GM19099 (cell line): ENCODE results near the gene ENAM.

Experiments
- POLR2A ChIP-seq: IDR thresholded peaks from 3 replicates; pipeline ENCODE4 v1.6.1; 2011; ENCODE audit warnings: low read depth; ENCODE audit not compliant: insufficient read length; ENCODE audit errors: extremely low read depth

The ENAM gene, protein sequence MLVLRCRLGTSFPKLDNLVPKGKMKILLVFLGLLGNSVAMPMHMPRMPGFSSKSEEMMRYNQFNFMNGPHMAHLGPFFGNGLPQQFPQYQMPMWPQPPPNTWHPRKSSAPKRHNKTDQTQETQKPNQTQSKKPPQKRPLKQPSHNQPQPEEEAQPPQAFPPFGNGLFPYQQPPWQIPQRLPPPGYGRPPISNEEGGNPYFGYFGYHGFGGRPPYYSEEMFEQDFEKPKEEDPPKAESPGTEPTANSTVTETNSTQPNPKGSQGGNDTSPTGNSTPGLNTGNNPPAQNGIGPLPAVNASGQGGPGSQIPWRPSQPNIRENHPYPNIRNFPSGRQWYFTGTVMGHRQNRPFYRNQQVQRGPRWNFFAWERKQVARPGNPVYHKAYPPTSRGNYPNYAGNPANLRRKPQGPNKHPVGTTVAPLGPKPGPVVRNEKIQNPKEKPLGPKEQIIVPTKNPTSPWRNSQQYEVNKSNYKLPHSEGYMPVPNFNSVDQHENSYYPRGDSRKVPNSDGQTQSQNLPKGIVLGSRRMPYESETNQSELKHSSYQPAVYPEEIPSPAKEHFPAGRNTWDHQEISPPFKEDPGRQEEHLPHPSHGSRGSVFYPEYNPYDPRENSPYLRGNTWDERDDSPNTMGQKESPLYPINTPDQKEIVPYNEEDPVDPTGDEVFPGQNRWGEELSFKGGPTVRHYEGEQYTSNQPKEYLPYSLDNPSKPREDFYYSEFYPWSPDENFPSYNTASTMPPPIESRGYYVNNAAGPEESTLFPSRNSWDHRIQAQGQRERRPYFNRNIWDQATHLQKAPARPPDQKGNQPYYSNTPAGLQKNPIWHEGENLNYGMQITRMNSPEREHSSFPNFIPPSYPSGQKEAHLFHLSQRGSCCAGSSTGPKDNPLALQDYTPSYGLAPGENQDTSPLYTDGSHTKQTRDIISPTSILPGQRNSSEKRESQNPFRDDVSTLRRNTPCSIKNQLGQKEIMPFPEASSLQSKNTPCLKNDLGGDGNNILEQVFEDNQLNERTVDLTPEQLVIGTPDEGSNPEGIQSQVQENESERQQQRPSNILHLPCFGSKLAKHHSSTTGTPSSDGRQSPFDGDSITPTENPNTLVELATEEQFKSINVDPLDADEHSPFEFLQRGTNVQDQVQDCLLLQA

DNA sequence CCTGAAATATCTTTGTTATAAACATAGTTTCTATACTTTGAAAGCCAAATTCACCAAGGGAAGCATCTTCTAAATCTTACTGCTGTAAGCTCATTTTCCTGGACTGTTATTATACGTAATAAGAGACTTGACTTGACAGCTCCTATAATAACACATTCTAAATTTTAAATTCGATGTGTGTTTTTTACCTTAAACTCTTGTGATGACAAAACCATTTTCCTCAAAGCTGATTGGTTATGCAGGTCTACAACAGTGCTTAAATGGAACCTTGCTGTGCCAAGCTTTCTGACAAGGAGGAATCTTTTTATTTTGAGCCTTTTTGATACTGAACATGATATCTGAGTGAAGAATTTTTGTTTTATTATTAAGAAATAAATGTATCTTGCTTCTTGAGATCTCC is at the start of gene ENAM:
Gene ENAM, plus strand, starts transcription at position 301 of the 400 bp plus-strand sequence. CDS start 757 bp downstream, outside the sequence.
- TF ChIP-seq POLR2A = no peak

DNA sequence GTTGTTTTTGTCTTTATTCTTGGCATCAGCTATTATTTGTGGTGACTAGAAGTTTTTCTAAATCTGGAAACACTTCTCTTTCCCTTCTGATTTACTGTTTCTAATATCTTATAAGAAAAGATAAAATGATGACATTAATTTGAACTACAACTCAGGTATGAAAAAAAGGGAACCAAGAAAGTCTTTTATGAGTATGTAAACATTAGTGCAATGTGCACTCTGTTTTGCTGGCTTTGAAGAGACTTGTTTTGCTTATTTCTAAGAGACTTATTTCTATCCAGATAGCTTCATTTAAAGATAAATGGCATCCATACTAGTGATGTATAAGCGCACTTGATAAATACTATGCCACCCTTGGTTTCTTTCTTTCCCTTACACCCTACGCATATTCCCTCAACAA is 46.6 kb upstream of the ENAM start:
- TF ChIP-seq POLR2A = no peak

DNA sequence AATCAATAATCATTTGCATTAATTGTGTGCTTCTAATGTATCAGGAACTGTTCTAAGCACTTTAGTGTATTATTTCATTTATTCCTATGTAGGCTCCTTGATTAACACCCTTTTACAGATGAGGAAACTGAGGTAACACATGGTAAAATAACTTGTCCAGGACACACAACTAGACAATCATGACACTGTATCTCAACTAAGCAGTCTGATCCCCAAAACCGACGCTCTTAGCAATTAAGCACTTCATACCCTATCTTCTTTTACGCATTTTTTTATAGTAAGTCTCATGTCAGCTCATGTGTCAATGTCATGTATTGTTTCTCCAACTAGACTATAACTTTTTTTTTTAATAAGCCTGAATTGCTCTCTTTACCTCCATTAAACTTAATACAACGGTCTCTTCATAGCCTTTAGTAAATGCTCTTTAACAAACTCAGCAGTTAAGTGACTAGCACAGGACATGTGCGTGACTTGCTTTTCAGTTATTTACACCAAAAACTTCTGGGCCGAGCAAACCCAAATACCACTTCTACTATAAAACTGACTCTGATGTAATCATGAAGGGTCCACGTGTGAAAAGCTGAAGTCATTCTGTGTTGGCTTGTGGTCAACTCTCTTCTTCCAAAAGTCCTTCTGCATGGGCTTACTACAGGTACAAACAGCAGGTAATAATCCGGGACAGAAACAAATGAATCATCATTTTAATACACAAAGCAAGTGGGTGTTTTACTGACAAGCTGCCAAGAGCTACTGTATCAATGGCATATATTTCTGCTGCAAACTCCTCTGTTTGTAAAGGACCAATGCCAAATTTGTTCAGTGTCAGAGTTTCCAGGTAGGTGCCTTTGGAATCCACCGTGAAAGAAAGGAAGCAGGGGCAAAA is 44.4 kb upstream of the ENAM start:
- TF ChIP-seq POLR2A = no peak

DNA sequence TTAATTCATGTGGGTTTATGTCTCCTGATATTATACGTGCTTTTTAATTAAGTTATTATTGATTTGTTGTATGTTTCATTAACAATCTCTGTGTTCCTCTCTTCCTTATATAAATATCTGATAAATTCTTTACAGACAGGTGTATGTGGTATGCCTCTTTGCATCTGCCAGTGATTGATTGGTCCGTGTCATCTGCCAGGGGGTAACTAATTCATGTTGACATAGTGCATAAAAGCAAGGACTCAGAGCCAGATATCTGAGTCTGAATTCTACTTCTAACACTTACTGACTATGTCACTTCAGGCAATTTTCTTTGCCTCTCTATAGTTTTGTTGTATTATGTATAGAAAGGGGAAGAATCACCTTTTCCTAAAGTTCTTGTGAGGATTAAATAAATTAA is 41.7 kb upstream of the ENAM start:
- no peak for TF ChIP-seq POLR2A

DNA sequence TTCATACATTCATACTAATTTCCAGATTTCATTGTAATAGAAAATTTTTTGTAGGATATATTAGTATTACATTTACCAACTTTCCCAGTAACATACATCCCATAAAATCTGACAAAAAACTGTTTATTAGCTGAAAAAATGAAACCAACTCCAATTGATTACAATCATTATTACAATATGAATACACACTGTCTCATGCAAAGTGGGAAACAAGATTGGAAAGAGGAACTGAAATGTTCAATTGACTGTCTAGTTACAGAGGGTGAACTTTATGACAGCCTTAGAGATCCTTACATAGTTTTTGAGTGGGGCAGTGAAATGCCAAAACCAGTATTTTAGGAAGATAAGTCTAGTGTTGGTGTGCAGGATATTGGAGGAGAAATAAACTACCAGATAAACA is 38.8 kb upstream of the ENAM start:
- no peak for TF ChIP-seq POLR2A

DNA sequence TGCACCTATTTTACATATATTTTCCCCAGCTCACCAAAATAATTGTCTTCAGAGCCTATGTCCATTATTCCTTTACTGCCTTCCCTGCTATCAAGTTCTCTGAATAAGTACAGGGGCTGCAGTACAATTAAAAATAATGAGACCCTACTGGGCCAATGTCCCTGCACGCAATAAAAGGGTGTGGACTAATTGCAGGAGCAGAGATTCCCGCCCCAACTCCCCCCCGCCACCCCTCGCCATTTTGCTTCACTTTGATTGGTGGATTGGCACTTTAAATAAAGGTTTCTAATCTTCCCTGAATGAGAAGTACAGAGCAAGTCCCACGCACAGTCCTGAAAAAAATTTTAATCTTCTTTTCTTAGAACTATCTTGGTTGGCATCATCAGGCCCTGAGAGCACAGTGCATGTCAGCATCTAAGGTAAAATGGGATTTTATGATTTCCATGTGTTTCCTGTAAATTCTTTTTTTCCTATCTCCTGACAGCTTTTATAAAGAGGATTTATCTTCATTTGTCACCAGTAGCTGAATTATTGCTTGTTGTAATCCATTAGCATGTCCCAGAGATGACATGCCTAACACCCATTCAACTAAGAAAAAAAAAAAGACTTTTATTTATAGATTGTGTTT is 36.5 kb upstream of the ENAM start, which contains the start of gene AMBN:
Gene AMBN, plus strand, starts transcription at position 302 of the 628 bp plus-strand sequence. Its CDS starts 103 bp downstream, at position 405.
- TF ChIP-seq POLR2A = no peak

DNA sequence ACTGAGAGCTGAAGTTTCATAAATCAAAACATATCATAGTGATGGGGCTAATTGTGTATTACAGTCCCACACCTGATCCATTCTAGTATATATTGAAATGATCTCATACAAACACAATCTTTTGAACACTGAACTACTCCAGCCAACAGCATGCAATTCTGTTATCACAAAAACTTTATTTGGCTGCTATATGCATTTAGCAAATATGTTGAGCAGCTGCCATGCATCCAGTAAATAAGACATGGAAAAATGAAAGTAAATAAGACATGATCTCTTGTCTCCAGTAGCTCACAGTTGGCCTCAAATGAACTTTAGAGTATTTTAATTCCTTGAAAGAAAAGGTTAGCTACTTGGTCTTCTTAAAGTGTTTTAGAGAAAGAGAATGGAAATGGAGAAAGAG is 34.3 kb upstream of the ENAM start:
- TF ChIP-seq POLR2A = no peak

DNA sequence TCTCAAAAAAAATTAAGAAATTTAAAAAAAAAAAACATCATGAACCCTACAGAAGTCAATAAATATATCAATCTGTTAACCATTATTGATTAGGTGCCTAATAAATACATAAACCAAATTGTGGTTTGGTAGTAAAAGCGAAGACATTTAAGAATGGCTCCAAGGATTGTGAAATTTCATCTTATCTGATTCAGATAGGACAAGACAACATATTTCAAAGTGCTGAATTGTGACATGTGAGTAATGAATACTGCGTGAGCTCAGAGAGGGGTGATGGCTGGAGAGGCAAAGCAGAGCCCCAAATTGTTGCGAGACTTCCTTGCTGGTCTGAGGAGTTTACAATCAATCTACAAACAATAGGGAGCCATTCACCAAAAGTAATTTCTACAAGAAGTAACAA is 28.2 kb upstream of the ENAM start:
- no peak for TF ChIP-seq POLR2A

DNA sequence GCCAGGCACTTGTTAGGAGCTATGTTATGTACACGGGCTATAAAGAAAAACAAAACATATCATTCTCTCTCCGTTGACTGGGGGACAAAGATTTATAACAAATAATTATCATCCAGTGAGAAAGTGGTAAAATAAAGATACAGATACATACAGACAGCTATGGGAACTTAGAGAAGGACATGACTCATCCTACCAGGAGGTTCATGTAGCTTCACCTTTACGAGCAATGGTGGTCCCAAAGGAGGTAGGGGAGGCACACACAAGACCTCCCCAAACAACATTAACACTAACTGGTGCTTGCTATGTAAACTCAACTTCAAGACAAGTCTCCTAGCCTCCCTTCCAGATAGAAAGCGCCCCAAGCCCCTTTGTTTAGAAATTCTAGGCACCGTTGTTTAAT is 27.6 kb upstream of the ENAM start:
- no peak for TF ChIP-seq POLR2A

DNA sequence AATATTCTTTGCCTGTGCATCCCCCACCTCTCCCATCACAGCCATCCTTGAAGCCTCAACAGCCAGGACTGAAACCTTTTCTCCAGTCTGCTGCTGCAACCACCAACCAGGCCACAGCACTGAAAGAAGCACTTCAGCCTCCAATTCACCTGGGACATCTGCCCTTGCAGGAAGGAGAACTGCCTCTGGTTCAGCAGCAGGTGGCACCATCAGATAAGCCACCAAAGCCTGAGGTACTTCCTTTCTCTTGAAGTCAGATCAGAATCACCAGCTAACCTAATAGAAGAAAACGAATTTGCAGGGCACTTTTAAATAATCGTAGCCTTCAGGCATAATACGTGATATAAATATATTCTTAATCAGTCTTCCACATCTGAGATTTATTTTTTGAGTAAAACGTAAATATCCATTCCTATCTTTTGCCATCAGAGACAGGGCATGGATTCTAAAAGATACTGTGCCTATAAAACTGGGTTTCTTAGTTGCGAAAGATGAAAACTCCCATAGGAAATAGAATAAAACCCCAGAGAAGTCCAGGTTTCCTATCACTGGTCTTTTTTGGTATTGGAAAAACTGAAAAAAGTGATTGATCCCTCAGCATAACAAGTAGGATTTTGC is 27.0 kb upstream of the ENAM start:
- TF ChIP-seq POLR2A = no peak

DNA sequence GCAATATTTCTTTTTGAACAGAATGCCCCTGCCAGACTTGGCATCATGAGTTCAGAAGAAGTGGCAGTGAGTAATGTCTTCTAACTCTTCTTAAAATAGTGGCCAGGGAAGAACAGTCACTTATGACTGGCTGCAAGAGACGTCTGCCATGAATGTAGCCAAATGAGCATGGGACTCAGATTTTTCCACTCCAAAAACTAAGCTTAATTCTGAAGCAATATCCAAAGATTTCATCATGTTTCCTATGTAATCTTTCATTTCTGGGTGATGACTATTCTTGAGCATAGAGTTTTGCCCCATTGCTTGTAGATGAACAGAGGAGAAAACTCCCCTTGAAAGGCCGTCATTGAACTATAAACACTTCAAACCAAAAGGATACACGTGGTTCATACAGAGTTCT is 24.7 kb upstream of the ENAM start:
- TF ChIP-seq POLR2A = no peak

DNA sequence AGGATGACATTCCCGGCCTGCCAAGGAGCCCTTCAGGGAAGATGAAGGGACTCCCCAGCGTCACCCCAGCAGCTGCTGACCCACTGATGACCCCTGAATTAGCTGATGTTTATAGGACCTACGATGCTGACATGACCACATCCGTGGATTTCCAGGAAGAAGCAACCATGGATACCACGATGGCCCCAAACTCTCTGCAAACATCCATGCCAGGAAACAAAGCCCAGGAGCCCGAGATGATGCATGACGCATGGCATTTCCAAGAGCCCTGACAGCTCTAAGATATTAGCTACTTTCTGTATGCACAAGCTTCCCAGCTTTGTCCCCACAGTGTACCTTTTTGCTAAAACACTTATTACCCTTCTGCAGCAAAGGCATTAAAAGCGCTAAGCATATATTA is 22.1 kb upstream of the ENAM start:
- TF ChIP-seq POLR2A = no peak

DNA sequence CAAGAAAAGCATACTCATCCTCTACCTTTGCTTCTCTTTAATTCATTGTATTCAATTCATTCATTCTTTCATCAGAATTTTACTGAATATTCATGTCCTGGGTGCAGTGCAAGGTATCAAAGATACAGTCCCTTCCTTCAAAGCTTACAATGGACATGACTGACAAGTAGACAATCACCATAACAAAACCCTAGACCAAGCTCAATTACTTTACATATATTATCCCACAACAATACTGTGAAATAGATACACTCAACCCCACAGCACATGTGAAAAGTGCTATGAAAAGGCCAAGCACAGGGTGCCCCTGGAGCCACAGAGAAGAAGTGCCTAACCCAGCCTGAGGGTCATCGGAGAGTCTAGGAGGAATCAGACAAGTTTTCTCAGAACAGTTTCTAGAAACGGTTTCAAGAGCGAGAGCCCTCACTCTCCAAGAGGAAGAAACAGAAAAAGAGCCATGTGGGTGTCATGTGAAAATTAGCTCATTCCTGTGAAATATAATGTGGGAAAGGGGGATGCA is 21.1 kb upstream of the ENAM start:
- TF ChIP-seq POLR2A = no peak
